GM20431 (cell line): ENCODE measurements around the gene GRK5.

Experiments used
- in situ Hi-C: fragments of 300-500 bp; cut with MseI, MboI; formaldehyde crosslinking; loops from one replicate; pipeline ENCODE4 v1.15.0; 2020; ENCODE audit warnings: low sequenced_read_pairs; ENCODE audit not compliant: unreplicated experiment

The GRK5 gene

GRCh38 chr10:119348516-119349240 lies 141.3 kb downstream of the GRK5 start:
- in situ Hi-C loops = no loop called here

DNA sequence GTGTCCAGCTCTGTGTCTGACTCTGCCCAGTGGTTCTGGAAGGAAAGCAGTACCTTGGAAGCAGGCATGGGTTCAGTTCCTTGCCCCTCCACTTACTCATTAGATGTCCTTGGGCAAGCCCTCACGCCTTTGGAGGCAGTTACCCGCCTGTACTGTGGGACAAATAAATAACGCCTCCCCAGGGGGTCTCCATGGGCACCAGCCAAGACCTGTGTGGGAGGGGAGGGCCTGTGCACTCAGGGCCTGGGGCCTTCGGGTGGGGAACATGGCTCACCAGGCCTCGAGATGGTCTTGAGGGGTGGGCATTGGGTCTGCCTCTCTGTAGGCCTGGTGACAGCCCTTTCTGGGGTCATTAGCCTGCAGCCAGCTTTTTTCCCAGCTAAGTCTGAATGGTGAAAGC lies 142.0 kb downstream of the GRK5 start:
- in situ Hi-C loops = no loop called here

- in situ Hi-C loops = no loop called here
These were observed 142.6 kb downstream of the GRK5 start for GRCh38 chr10:119349937-119350501.

GRCh38 chr10:119350502-119351097 lies 143.2 kb downstream of the GRK5 start:
- in situ Hi-C loops = no loop called here

DNA sequence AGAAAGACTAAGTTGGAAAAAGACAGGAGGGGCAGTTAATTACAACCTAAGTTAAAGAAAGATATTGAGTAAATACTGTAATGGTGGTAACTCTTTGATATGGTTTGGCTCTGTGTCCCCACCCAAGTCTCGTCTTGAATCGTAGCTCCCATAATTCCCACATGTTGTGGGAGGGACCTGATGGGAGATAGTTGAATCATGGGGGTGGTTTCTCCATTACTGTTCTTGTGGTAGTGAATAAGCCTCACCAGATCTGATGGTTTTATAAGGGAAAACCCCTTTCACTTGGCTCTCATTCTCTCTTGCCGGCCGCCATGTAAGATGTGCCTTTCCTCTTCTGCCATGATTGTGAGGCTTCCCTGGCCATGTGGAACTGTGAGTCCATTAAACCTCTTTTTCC lies 143.8 kb downstream of the GRK5 start:
- in situ Hi-C loops = no loop called here

- in situ Hi-C loops = no loop called here
These were observed 144.7 kb downstream of the GRK5 start for GRCh38 chr10:119352042-119352441.

- in situ Hi-C loops = no loop called here
These were observed 145.4 kb downstream of the GRK5 start for GRCh38 chr10:119352807-119353206.

DNA sequence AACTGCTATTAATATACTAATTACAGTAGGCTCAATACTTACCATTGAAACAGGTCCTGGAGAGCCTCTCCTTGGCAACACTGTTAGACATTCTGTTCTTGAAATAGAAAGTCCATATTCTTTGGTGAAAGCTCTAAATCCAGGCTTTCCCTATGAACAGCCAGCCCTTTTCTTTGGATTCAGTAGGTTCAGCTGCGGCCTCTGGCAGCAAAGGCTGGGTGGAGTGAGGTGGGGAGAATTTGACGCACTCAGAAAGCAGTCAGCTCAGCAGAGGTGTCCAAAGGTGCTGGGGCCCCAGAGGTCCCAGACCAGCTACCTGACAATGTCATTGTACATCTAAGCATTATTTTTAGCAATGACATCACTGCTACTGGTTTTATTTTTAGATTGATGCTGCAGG lies 146.1 kb downstream of the GRK5 start:
- in situ Hi-C loops = no loop called here

DNA sequence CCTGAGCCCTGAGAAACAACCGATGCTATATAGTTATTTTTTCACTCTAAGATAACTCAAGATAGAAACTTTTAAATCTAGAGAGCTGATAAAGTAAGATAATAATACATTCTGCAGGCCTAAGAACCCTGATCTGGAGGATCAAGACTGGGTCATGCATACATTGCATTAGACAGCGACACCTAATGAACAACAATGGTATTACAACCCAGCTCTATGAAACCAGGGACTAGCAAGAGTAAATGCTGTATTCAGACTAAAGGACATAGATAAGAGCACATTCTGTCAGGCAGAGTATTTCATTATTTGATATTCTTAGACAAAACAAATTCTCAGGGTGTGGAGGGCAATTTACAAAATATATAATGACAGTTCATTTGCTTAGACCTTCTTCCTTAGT lies 148.6 kb downstream of the GRK5 start:
- in situ Hi-C loops = no loop called here

DNA sequence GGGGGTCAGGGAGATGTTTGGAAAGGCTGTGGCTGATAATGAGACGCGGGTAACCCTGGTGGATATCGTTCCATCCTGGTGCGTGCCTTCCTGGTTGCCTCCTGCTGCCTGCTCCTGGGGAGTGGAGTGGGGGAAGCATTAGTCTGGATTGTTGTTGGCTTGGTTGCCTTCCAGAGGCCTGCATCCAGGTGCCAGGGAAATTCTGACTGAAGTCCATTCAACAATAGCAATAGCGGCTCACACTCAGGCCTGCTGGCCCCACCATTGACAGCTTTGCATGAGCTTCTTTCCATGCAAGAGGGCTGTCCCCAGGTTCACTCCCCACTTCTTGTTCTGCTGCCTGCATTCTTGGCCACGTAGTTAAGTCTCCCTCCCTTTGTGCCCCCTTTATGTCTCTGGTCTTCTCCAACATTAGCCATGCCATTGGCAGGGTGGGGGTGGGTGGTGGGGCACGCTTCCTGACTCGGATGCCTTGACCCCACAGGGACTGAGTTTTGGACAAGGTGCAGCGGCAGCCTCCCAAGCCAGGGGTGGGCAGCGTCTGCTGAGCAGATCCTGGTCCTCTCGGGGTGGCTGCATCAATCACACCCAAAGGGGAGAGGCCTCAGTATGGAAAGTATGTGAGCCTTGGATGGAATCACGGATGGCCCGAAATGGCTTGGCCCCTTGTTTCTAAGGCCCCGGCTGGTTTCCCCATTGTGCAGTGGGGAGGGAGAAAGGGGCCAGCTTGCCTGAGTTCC lies 150.2 kb downstream of the GRK5 start:
- in situ Hi-C loops = no loop called here

DNA sequence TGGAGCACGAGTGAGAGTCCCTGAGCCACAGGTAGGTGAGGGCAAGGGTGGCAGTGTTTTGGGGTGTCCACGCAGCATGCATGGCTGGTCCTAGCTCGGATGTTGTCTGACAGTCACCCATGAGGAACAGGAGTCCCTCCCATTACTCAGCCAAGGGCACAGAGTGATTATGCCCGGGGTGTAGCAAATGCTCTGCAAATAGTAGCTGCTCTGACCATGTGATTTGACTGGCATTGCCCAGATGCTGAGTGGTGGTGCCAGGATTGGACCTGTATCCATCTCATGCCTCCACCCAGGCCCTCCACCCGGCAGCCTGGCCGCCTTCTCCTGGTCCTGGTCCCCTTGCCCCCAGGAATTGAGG lies 150.8 kb downstream of the GRK5 start:
- in situ Hi-C loops = no loop called here

GRCh38 chr10:119358567-119358966 lies 151.2 kb downstream of the GRK5 start:
- in situ Hi-C loops = no loop called here

DNA sequence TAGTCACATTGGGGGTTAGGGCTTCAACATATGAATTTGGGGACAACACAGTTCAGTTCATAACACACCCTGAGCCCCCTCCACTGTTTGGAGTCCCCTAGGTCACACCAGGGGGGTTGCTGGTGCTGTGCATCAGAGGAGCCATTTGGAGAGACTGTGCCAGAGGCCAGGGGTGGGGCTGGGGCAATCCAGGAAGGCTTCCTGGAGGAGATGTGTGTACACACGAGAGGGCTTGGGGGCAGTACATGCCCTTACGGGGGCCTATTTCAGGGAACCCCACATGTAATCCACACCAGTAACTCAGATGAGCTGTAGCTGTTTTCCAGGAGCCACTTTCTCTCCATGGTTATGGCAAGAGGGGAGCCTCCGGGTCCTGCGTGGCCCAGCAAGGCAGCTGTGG lies 151.7 kb downstream of the GRK5 start:
- in situ Hi-C loops = no loop called here

DNA sequence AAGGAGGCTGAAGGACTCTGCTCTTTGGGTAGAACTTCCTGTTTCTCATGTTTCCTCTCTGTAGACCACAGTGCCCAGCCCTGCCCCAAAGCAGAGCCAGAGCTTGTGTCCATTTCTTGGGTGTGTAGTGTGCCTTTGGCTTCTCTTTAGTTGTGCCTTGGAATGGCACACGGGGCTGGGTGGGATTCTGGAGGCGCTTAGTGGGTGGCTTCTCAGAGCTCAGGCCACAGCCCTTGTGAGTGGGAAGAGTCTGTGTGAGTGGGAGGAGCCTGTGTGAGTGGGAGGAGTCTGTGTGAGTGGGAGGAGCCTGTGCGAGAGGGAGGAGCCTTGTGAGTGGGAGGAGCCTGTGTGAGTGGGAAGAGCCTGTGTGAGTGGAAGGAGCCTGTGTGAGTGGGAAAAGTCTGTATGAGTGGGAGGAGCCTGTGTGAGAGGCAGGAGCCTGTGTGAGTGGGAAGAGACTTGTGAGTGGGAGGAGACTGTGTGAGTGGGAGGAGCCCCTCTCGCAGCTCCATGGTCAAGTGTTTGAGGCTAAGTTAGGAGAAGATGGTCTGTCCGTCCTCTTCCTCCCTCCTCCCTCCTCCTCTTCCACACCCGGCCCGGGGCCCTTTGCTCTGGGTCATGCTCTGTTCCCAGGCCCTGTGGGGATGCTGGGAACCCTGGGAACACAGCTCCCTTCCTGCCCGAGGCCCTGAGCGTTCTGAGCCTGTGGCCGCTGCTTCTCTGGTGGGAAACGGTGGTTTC lies 153.0 kb downstream of the GRK5 start:
- in situ Hi-C loops = no loop called here

DNA sequence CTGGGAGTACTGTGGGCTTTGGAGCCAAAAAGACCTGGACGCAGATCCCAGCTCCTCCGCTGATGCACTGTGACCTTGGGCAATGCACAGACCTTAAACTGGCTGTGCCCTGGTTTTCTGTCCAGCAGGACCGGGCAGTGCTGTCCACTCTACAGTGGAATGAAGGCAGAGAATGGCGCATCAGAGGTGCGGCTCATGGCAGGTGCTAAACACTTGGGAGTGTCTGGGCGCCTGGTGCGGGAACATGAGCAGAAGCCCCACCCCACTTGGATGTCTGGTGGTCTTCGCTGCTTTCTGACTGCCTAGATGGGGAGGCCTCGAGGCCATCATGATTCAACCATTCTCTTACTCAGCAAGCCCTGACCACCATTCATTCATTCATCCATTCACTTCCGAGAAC lies 153.7 kb downstream of the GRK5 start:
- in situ Hi-C loops = no loop called here

- in situ Hi-C loops = no loop called here
These were observed 154.8 kb downstream of the GRK5 start for GRCh38 chr10:119362122-119362521.

DNA sequence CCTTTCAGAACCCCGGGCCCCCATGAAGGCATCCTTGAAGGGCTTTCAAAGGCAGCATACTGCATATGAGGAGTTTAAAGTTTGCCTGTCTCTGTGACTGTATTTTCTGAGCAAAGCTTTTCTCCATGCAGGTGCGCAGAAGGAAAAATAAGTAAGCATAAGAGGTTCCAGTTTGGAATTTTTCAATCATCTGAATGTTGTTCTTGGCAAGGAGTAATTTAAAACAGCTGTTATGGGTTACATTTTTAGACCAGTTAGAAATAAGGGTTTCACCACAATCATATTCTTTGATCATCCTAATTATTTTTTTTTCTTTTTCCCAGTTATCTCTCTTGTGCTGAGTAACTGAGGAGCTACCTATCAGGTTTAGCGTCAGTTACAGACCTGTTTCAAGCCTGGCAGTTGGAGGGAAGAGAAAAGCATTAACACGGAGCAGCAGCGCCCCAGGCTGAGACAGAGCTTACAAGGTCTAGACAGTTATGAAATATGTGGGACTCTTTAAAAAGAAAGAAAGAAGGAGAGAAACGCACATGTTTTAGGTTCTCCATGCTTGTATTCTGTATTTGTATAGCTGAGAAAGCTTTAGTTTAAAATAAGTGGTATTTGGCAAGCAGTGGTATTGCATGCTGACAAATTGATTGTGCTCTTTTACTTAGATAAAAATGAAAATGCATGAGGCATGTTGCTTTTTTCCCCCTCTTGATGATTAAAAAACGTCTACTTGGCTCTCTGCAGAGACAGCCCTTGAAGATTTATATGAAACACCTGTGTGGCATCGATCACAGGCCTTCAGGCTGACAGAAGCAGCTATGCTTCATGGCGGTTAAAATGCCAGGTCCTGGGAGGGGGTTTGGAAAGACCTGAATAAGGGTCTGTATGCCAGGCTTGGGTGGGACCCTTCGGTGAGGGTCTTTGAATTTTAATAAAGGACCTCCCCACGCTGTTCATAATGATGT lies 157.6 kb downstream of the GRK5 start:
- in situ Hi-C loops = no loop called here

DNA sequence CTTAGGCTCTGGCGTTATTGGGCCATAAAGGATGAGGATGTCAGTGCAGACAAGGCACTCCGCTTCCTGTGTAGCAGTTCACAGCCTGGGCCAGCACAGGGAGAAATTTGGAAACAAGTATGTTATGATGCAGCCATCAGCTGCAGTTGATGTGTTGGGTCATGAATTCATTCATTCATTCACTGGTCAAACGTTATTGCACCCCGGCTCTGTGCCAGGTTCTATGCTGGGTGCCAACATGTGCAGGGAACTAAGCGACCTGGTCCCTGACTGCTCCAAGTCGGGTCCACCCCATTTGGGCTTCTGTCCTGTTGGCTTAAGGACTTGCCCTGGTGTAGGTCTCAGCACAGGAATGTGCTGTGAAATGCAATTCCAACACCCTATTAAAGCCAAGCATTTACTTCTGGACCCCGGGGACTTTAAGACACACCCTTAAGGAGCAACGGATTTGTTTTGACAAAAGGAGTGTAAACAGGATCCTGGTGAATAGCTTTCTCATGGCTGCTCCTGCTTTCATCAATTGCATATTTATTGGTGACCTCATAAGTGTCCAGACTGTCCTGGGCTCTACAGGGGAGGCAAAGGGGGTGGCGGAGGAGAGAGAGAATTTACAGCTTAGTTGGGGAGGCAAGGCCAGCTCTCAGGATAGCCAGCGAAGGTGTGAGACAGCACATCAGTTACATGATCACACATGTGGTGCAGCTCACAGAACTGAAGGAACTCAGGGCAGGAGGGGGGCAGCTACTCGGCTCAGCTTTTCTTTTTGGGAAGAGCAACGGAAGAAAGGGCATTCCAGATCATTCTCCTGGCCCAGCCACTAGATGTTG lies 158.6 kb downstream of the GRK5 start:
- in situ Hi-C loops = no loop called here
